GM12891 (cell line): ENCODE data around the gene BRPF1.
A peak's percentile ranks its signal among the peaks of the same experiment; 100 is the strongest.
"Not testable (repeated sequence)": the region's sequence is repeated elsewhere in the genome, so short reads cannot be mapped to it uniquely, and the experiment has no call there.

Source experiments
- DNase-seq: peaks from one replicate; pipeline ENCODE4 v3.0.0; 2011; ENCODE audit warnings: low spot score; ENCODE audit not compliant: insufficient read length
- FAIRE-seq: peaks from 2 replicates; lab custom pipeline; 2011; peaks lifted over from hg19 to GRCh38; lab: Jason Lieb, UNC
- PAX5 ChIP-seq: IDR thresholded peaks from 2 replicates; pipeline ENCODE4 v1.6.1; 2011; ENCODE audit warnings: low read length, moderate library complexity, mild to moderate bottlenecking; ENCODE audit not compliant: insufficient read depth, severe bottlenecking
- POLR2A ChIP-seq: IDR thresholded peaks from 2 replicates; pipeline ENCODE4 v1.6.1; 2011; ENCODE audit warnings: low read depth, low read length, control low read depth
- POLR2AphosphoS5 ChIP-seq: IDR thresholded peaks from 2 replicates; pipeline ENCODE4 v1.6.1; 2011; ENCODE audit warnings: low read depth, low read length, control low read depth
- POU2F2 ChIP-seq: IDR thresholded peaks from 2 replicates; pipeline ENCODE4 v1.6.1; 2011; ENCODE audit warnings: low read depth, mild to moderate bottlenecking, control low read depth, low read length, moderate library complexity
- SPI1 ChIP-seq: IDR thresholded peaks from 2 replicates; pipeline ENCODE4 v1.6.1; 2011; ENCODE audit warnings: low read depth, low read length, control low read depth
- TAF1 ChIP-seq: IDR thresholded peaks from 2 replicates; pipeline ENCODE4 v1.6.1; 2011; ENCODE audit warnings: low read depth, low read length, control low read depth

BRPF1 gene

DNA sequence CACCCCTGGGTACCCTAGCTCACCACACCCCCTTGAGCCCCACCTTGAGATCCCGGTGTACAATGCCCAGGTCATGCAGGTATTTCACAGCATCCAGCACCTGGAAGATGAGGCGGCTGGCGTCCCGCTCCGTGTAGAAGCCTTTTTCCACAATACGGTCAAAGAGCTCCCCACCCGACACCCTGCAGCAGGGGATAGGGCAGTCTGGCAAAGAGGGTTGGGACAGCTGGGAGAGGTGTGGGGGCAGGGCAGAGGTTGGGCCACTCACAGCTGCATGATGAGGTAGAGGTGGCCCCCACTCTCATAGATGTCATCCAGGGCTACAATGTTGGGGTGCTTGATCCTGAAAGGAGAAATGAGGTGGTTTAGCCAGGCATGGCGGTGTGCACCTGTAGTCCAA lies 31.3 kb downstream of the BRPF1 start:
- no peak for FAIRE-seq
- TF ChIP-seq PAX5: no peak
- no peak for TF ChIP-seq POU2F2
- no peak for TF ChIP-seq POLR2A
- TF ChIP-seq POLR2AphosphoS5: no peak
- TF ChIP-seq SPI1: no peak
- TF ChIP-seq TAF1: no peak
- no peak for DNase-seq

DNA sequence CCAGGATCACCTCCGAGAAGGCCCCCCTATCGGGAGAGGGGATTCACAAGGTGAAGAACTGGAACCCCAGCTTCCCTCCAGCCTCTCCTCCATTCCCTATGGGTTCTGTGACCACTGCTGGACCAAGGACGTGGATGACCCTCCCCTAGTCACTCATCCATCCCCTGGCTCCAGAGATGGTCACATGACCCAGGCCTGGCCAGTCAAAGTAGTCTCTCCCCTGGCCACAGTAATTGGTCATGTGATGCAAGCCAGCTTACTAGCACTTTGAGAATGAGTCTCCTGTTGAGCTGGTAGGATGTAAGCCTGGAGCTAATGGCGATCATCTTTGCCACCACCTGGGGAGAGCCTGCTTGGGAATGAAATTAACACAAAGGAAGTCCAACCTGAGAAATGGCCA lies 34.3 kb downstream of the BRPF1 start:
- no peak for DNase-seq
- FAIRE-seq: no peak
- TF ChIP-seq PAX5: no peak
- TF ChIP-seq POU2F2: no peak
- TF ChIP-seq TAF1: no peak
- TF ChIP-seq POLR2A: no peak
- TF ChIP-seq POLR2AphosphoS5: no peak
- TF ChIP-seq SPI1: no peak

DNA sequence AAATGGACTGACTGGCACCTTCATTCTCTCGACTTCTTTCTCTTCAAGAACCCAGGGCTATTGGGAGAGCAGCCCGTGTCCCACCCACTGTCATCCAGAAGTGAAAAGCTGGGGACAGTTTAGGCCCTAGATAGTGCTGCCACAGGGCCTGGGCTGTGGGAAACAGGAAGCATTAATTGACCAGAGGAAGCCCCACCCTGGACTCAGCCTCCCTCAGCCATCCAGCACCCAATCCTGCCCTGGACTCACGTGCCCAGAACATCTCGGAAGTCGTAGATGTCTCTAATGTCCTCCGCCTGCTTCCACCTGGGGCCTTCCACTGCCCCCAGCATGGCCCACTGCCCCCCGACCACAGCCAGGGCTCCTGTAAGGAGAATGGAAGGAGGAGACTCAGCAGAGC lies 35.9 kb downstream of the BRPF1 start:
- no peak for TF ChIP-seq TAF1
- TF ChIP-seq SPI1: no peak
- no peak for TF ChIP-seq POLR2AphosphoS5
- no peak for TF ChIP-seq POU2F2
- TF ChIP-seq PAX5: no peak
- TF ChIP-seq POLR2A: no peak
- DNase-seq: no peak
- no peak for FAIRE-seq

DNA sequence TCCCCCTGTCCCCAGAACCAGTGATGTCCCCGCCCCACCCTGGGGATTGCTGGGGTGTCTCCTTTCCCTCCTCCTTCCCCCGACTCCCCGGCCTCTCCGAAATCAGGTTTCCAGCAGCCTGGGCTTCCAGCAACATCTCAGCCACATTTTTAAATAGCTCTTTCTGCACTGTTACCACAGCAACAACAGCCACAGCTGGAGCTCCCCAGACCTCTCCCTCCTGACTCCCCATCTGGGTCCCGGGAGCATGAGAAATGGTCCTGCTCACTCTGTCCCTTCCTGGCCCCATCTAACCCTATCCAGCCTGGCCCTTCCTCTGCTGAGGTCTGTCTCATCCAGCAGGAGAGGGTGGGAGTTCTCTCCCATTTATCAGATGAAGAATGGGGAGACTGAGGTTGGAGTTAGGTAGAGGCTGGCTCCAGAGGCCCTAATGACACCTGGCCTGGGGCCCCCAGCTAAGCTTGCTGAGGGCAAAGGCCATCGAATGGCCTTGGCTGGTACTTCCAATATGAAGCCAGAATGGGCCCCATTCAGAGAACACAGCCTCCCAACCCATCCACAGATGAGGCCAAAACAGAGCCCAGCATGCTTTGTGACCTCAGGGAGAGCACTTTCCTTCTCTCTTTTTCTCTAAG lies 36.7 kb downstream of the BRPF1 start:
- DNase-seq (no peak), FAIRE-seq (no peak)
- TF ChIP-seq PAX5: no peak
- TF ChIP-seq POLR2A: no peak
- TF ChIP-seq TAF1: no peak
- no peak for TF ChIP-seq POU2F2

DNA sequence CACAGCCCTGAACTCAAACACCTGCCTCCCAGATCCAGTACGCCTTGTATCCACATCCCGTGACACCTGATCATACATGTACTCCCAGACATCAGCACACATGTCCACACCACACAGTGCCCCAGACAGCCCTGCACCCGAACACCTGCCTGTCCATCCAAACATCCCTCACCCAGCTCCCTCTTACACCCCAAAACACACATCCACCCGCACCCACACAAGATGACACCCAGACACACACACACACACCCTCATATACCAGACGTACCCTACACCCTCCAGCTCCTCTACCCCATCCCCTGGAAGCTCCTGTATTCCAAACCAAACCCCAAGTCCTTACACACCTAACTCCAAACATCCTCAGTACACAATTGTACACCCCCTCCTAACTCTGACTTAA lies 37.5 kb downstream of the BRPF1 start:
- DNase-seq (no peak), FAIRE-seq (no peak)
- no peak for TF ChIP-seq POU2F2
- TF ChIP-seq POLR2AphosphoS5: no peak
- no peak for TF ChIP-seq TAF1
- TF ChIP-seq POLR2A: no peak
- TF ChIP-seq SPI1: no peak
- no peak for TF ChIP-seq PAX5

- no peak for TF ChIP-seq POU2F2
- no peak for TF ChIP-seq SPI1
- no peak for TF ChIP-seq POLR2A
- TF ChIP-seq PAX5: no peak
- no peak for TF ChIP-seq POLR2AphosphoS5
- peak; percentile 71 for DNase-seq
- no peak for FAIRE-seq
These were observed 38.1 kb downstream of the BRPF1 start, which contains the start of gene CAMK1 for GRCh38 chr3:9769426-9770275. TSS of gene CAMK1 (minus strand) at chr3:9769947. CDS start at chr3:9767749, 2,198 bp downstream.

- TF ChIP-seq POU2F2: no peak
- no peak for TF ChIP-seq POLR2AphosphoS5
- no peak for TF ChIP-seq SPI1
- TF ChIP-seq TAF1: no peak
- TF ChIP-seq PAX5: no peak
- no peak for TF ChIP-seq POLR2A
- no peak for DNase-seq
- no peak for FAIRE-seq
These were observed 38.8 kb downstream of the BRPF1 start for GRCh38 chr3:9770276-9770812.

GRCh38 chr3:9771007-9771406 lies 39.5 kb downstream of the BRPF1 start:
- DNase-seq, FAIRE-seq: not testable (repeated sequence)

DNA sequence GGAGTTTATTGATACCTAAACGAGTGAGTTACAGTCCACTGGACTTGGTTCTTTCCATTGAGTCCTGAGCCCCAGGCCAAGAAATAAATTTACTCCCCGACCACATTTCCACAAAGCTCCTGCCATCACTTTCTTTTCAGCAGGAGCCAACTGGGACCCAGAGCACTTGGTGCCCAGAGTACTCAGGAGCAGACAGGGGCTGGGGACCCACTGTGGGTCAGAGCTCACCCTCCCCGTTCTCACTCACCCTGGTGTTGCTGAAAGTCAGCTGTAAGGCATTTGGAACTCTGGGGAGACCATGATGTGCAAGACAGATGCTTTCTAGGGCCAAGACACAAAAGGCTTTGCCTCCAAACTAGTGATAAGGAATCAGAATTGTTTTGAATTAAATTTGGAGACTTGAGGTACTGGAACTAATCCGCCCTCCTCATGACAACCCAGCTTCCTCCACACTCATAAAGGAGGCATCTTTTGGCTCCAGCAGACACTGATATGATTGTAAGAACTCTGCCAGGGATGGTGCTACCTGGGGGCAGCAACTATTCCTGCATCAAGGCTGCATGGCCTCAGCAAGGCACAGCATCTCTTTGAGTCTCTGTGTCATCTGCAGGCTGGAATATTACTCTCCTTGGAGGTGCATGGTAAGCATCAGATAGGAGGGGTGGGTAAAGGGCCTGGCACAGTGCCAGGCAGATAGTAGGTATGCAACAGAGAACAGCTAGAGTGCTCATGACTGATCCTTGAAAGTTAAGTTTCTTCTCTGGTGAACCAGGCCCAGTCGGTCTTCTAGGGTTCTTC lies 45.6 kb downstream of the BRPF1 start:
- no peak for TF ChIP-seq POLR2AphosphoS5
- TF ChIP-seq POLR2A: no peak
- no peak for TF ChIP-seq POU2F2
- no peak for TF ChIP-seq TAF1
- TF ChIP-seq SPI1: no peak
- TF ChIP-seq PAX5: no peak
- FAIRE-seq (no peak), DNase-seq (no peak)

DNA sequence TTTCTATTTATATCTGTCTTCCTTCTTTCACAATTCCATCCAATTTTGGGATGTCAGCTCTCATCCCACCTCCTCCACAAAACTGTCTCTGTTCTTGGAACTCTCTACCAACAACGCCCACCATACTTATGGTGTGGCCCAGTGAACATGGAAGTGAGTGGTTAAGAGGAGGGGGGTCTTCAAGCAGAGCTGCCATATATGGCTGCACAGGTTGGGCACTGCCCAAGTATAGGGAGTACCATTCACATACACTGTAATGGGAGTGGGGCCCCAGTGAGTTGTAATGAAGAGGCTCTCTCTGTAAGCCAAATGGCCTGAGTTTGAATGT lies 46.1 kb downstream of the BRPF1 start:
- no peak for DNase-seq
- TF ChIP-seq POU2F2 (no peak), TAF1 (no peak), POLR2AphosphoS5 (no peak), PAX5 (no peak), POLR2A (no peak), SPI1 (no peak)

More for the DNA sequence above, 46.1 kb downstream of the BRPF1 start:
- no peak for FAIRE-seq
